ENCODE measurements around the gene CFB.

The CFB gene

GRCh38 chr6:31948753-31949413, 3.0 kb downstream of the CFB start:
- no peak for DNase-seq (ENCODE audit: low spot score)

- DNase-seq (ENCODE audit: low spot score): no peak
Measured at GRCh38 chr6:31949926-31950548, 4.1 kb downstream of the CFB start.

- peak; percentile 63 for DNase-seq (ENCODE audit: low spot score)
Measured at GRCh38 chr6:31952140-31952805, 6.4 kb downstream of the CFB start.

GRCh38 chr6:31952890-31953289, 7.0 kb downstream of the CFB start:
- DNase-seq (ENCODE audit: low spot score): no peak

GRCh38 chr6:31954511-31954910, 8.6 kb downstream of the CFB start:
- DNase-seq (ENCODE audit: low spot score): no peak

GRCh38 chr6:31956796-31957195, 10.9 kb downstream of the CFB start:
- DNase-seq (ENCODE audit: low spot score): no peak

GRCh38 chr6:31958412-31958740, 12.5 kb downstream of the CFB start:
- no peak for DNase-seq (ENCODE audit: low spot score)

- DNase-seq (ENCODE audit: low spot score): peak; percentile 99
Measured at GRCh38 chr6:31958741-31959739, 13.1 kb downstream of the CFB start, which contains the start of the genes NELFE and SKIC2. TSS of gene NELFE (minus strand) at chr6:31958971. CDS start at chr6:31958446, 525 bp downstream. TSS of gene SKIC2 (plus strand) at chr6:31959175. CDS start at chr6:31959193, 18 bp downstream.

GRCh38 chr6:31961616-31962015, 15.7 kb downstream of the CFB start:
- DNase-seq (ENCODE audit: low spot score): no peak

GRCh38 chr6:31963921-31964320, 18.0 kb downstream of the CFB start:
- DNase-seq (ENCODE audit: low spot score): no peak

GRCh38 chr6:31965700-31966099, 19.8 kb downstream of the CFB start:
- no peak for DNase-seq (ENCODE audit: low spot score)

GRCh38 chr6:31966506-31966905, 20.6 kb downstream of the CFB start:
- DNase-seq (ENCODE audit: low spot score): no peak

- DNase-seq (ENCODE audit: low spot score): no peak
Measured at GRCh38 chr6:31966997-31967925, 21.4 kb downstream of the CFB start.

GRCh38 chr6:31967926-31968320, 22.0 kb downstream of the CFB start:
- DNase-seq (ENCODE audit: low spot score): no peak

- no peak for DNase-seq (ENCODE audit: low spot score)
Measured at GRCh38 chr6:31968326-31968725, 22.4 kb downstream of the CFB start.

GRCh38 chr6:31968791-31969711, 23.2 kb downstream of the CFB start:
- DNase-seq (ENCODE audit: low spot score): no peak

- no peak for DNase-seq (ENCODE audit: low spot score)
Measured at GRCh38 chr6:31969712-31970603, 24.1 kb downstream of the CFB start.

- no peak for DNase-seq (ENCODE audit: low spot score)
Measured at GRCh38 chr6:31970604-31971271, 24.8 kb downstream of the CFB start.
